Lung (tissue), 12 donors: ENCODE data around the gene KRT16. TPM values are rescaled to one million over a fixed set of nuclear protein-coding genes. Genes with fewer than 3 reads are reported as not detected.

Experiments
- ATAC-seq: fragments of 200-7000 bp; cut with Tn5 transposase; one replicate; pipeline ENCODE4 v1.9.1; 2020; ENCODE audit warnings: moderate number of reproducible peaks; ENCODE audit not compliant: insufficient read depth, low FRiP score
- DNase-seq, 3 donors: peaks; one replicate each; pipeline ENCODE4 v3.0.0-alpha.2; 2013 to 2017
- H3K27ac ChIP-seq, 2 donors: one replicate each; pipeline ENCODE4 v1.5.1; 2013; ENCODE audit warnings: mild to moderate bottlenecking in 2 of 2, moderate library complexity in 2 of 2, control low read depth in 1 of 2, inconsistent platforms in 1 of 2, low read depth in 1 of 2, low read length in 1 of 2
- H3K27me3 ChIP-seq, 3 donors: one replicate each; pipeline ENCODE4 v1.5.1; 2013; ENCODE audit warnings: low read length in 2 of 3; ENCODE audit not compliant: control insufficient read depth in 3 of 3, insufficient read depth in 3 of 3
- H3K36me3 ChIP-seq, 4 donors: one replicate each; pipeline ENCODE4 v1.5.1; 2013; ENCODE audit warnings: low read length in 4 of 4, mild to moderate bottlenecking in 1 of 4, moderate library complexity in 1 of 4; ENCODE audit not compliant: control insufficient read depth in 4 of 4, insufficient read depth in 4 of 4
- H3K4me1 ChIP-seq, 5 donors: one replicate each; pipeline ENCODE4 v1.5.1; 2013; ENCODE audit warnings: low read length in 5 of 5, mild to moderate bottlenecking in 2 of 5, moderate library complexity in 1 of 5; ENCODE audit not compliant: control insufficient read depth in 5 of 5, insufficient read depth in 5 of 5
- H3K4me3 ChIP-seq: one replicate; pipeline ENCODE4 v1.5.1; 2013; ENCODE audit warnings: mild to moderate bottlenecking, control low read depth, moderate library complexity
- H3K9ac ChIP-seq, 2 donors: one replicate each; pipeline ENCODE4 v1.5.1; 2013; ENCODE audit warnings: low read length in 2 of 2, control low read depth in 1 of 2; ENCODE audit not compliant: insufficient read depth in 1 of 2
- H3K9me3 ChIP-seq, 4 donors: one replicate each; pipeline ENCODE4 v1.5.1; 2013; ENCODE audit warnings: low read length in 3 of 4, mild to moderate bottlenecking in 1 of 4, moderate library complexity in 1 of 4; ENCODE audit not compliant: control insufficient read depth in 4 of 4, insufficient read depth in 3 of 4
- CTCF ChIP-seq: IDR thresholded peaks from 2 replicates; pipeline ENCODE4 v1.5.1; 2012; ENCODE audit warnings: mild to moderate bottlenecking; ENCODE audit errors: control extremely low read depth, extremely low read depth
- WGBS, 2 donors: extraction: QIAGEN DNeasy Blood & Tissue Kit; methylation state at CpG; one replicate each; pipeline ENCODE4 v1.1.7; 2013; 5-methylcytosine and 5-hydroxymethylcytosine counted together
- polyA plus RNA-seq, 2 donors: library from polyadenylated mRNA; stranded (reverse); fragments of 200-250 nt; gene quantifications; one replicate each; pipeline ENCODE4 v1.2.1, GENCODE V29; 2013
- total RNA-seq, 2 donors: library from RNA; depleted of rRNA in 1 of 2; stranded (reverse); fragments of >200 nt in 1 of 2; gene quantifications; one replicate each; pipeline ENCODE4 v1.2.1, GENCODE V29; 2014 to 2021
- donor health status: control.
- donor health status: control.
- donor health status: Bipolar disorder and iron deficiency.
- donor health status: healthy.
- donor health status: DM: yes; HTN: yes; CAD: no.

The KRT16 gene
- total and polyA plus RNA-seq, 4 donors = 0.10 to 0.28 (median 0.18) TPM; not detected in 1

- Histone ChIP-seq H3K9ac (no peak overlapping the region), H3K9me3 (no peaks in the 10 kb centered on the region), H3K4me3 (no peak overlapping the region), H3K4me1 (no peaks in the 10 kb centered on the region), H3K27me3 (no peaks in the 10 kb centered on the region), H3K27ac (no peak overlapping the region), H3K36me3 (no peaks in the 10 kb centered on the region)
- ATAC-seq (no peak), DNase-seq (no peak)
- WGBS, 2 donors = 64 to 82% methylated on average over 6 to 8 of the region's 8 CpGs
- TF ChIP-seq CTCF = no peak
These were observed 19.1 kb downstream of the KRT16 start for GRCh38 chr17:41593306-41593981.

GRCh38 chr17:41592601-41593305 lies 19.8 kb downstream of the KRT16 start:
- no peaks in the 10 kb centered on the region for H3K4me1 ChIP-seq
- TF ChIP-seq CTCF = no peak
- no peak overlapping the region for H3K9ac ChIP-seq
- no peaks in the 10 kb centered on the region for H3K36me3 ChIP-seq
- no peak overlapping the region for H3K4me3 ChIP-seq
- no peaks in the 10 kb centered on the region for H3K9me3 ChIP-seq
- no peaks in the 10 kb centered on the region for H3K27me3 ChIP-seq
- DNase-seq (no peak), ATAC-seq (no peak)
- H3K27ac ChIP-seq = no peak overlapping the region
- 74 to 82% methylated on average over 12 of the region's 12 CpGs for WGBS, 2 donors

GRCh38 chr17:41589301-41589700 lies 23.3 kb downstream of the KRT16 start:
- Histone ChIP-seq H3K9me3 (no peaks in the 10 kb centered on the region), H3K27ac (no peak overlapping the region), H3K27me3 (no peaks in the 10 kb centered on the region), H3K36me3 (no peaks in the 10 kb centered on the region), H3K4me3 (no peak overlapping the region), H3K4me1 (peaks cover 0 to 1% (median 0%) of the 10 kb centered on the region in 5 donors), H3K9ac (no peak overlapping the region)
- DNase-seq (no peak), ATAC-seq (no peak)
- WGBS, 2 donors = 65 to 67% methylated on average over 3 of the region's 3 CpGs
- no peak for TF ChIP-seq CTCF
